Measurements from ENCODE around the gene DAAM2.

The DAAM2 gene

GRCh38 chr6:39852324-39852723 is 60.1 kb downstream of the DAAM2 start:
- H3K36me3 ChIP-seq (ENCODE audit: control insufficient read depth in 1 of 2, insufficient read depth in 2 of 2, low read length in 2 of 2), result no peaks in the 10 kb centered on the region
- H3K9ac ChIP-seq (ENCODE audit: low read depth in 1 of 2, low read length in 2 of 2), result no peak overlapping the region
- H3K4me3 ChIP-seq (ENCODE audit: low read depth in 1 of 2, low read length in 2 of 2), result no peak overlapping the region
- peaks cover 0 to 10% of the 10 kb centered on the region in 2 donors for H3K4me1 ChIP-seq (ENCODE audit: control insufficient read depth in 1 of 2, insufficient read depth in 2 of 2, low read length in 2 of 2)
- no peak overlapping the region for H3K27ac ChIP-seq (ENCODE audit: low read depth, low read length)
- H3K9me3 ChIP-seq (ENCODE audit: control insufficient read depth in 1 of 2, low read length in 2 of 2), result no peaks in the 10 kb centered on the region
- H3K27me3 ChIP-seq (ENCODE audit: control insufficient read depth in 1 of 2, insufficient read depth in 2 of 2, low read length in 2 of 2), result no peaks in the 10 kb centered on the region

- Histone ChIP-seq H3K36me3 (ENCODE audit: control insufficient read depth in 1 of 2, insufficient read depth in 2 of 2, low read length in 2 of 2) (no peaks in the 10 kb centered on the region), H3K4me1 (ENCODE audit: control insufficient read depth in 1 of 2, insufficient read depth in 2 of 2, low read length in 2 of 2) (peaks cover 0 to 10% of the 10 kb centered on the region in 2 donors), H3K27ac (ENCODE audit: low read depth, low read length) (no peak overlapping the region), H3K27me3 (ENCODE audit: control insufficient read depth in 1 of 2, insufficient read depth in 2 of 2, low read length in 2 of 2) (no peaks in the 10 kb centered on the region), H3K9me3 (ENCODE audit: control insufficient read depth in 1 of 2, low read length in 2 of 2) (no peaks in the 10 kb centered on the region), H3K9ac (ENCODE audit: low read depth in 1 of 2, low read length in 2 of 2) (no peak overlapping the region), H3K4me3 (ENCODE audit: low read depth in 1 of 2, low read length in 2 of 2) (no peak overlapping the region)
Observed at GRCh38 chr6:39853604-39854003, 61.4 kb downstream of the DAAM2 start.

- Histone ChIP-seq H3K9ac (ENCODE audit: low read depth in 1 of 2, low read length in 2 of 2) (no peak overlapping the region), H3K4me1 (ENCODE audit: control insufficient read depth in 1 of 2, insufficient read depth in 2 of 2, low read length in 2 of 2) (peaks cover 0 to under 1% of the 10 kb centered on the region in 2 donors), H3K27ac (ENCODE audit: low read depth, low read length) (no peak overlapping the region), H3K27me3 (ENCODE audit: control insufficient read depth in 1 of 2, insufficient read depth in 2 of 2, low read length in 2 of 2) (no peaks in the 10 kb centered on the region), H3K36me3 (ENCODE audit: control insufficient read depth in 1 of 2, insufficient read depth in 2 of 2, low read length in 2 of 2) (no peaks in the 10 kb centered on the region), H3K9me3 (ENCODE audit: control insufficient read depth in 1 of 2, low read length in 2 of 2) (no peaks in the 10 kb centered on the region), H3K4me3 (ENCODE audit: low read depth in 1 of 2, low read length in 2 of 2) (no peak overlapping the region)
Observed at GRCh38 chr6:39855356-39855995, 63.3 kb downstream of the DAAM2 start.

- Histone ChIP-seq H3K27me3 (ENCODE audit: control insufficient read depth in 1 of 2, insufficient read depth in 2 of 2, low read length in 2 of 2) (no peaks in the 10 kb centered on the region), H3K9me3 (ENCODE audit: control insufficient read depth in 1 of 2, low read length in 2 of 2) (no peaks in the 10 kb centered on the region), H3K36me3 (ENCODE audit: control insufficient read depth in 1 of 2, insufficient read depth in 2 of 2, low read length in 2 of 2) (peaks cover 0 to 4% of the 10 kb centered on the region in 2 donors), H3K27ac (ENCODE audit: low read depth, low read length) (no peak overlapping the region), H3K4me1 (ENCODE audit: control insufficient read depth in 1 of 2, insufficient read depth in 2 of 2, low read length in 2 of 2) (no peaks in the 10 kb centered on the region), H3K9ac (ENCODE audit: low read depth in 1 of 2, low read length in 2 of 2) (no peak overlapping the region), H3K4me3 (ENCODE audit: low read depth in 1 of 2, low read length in 2 of 2) (no peak overlapping the region)
Observed at GRCh38 chr6:39859025-39859424, 66.8 kb downstream of the DAAM2 start.

GRCh38 chr6:39861663-39862062 is 69.5 kb downstream of the DAAM2 start:
- no peak overlapping the region for H3K4me3 ChIP-seq (ENCODE audit: low read depth in 1 of 2, low read length in 2 of 2)
- H3K9ac ChIP-seq (ENCODE audit: low read depth in 1 of 2, low read length in 2 of 2), result no peak overlapping the region
- H3K27ac ChIP-seq (ENCODE audit: low read depth, low read length), result no peak overlapping the region
- H3K27me3 ChIP-seq (ENCODE audit: control insufficient read depth in 1 of 2, insufficient read depth in 2 of 2, low read length in 2 of 2), result no peaks in the 10 kb centered on the region
- no peaks in the 10 kb centered on the region for H3K9me3 ChIP-seq (ENCODE audit: control insufficient read depth in 1 of 2, low read length in 2 of 2)
- peaks cover 0 to 4% of the 10 kb centered on the region in 2 donors for H3K36me3 ChIP-seq (ENCODE audit: control insufficient read depth in 1 of 2, insufficient read depth in 2 of 2, low read length in 2 of 2)
- H3K4me1 ChIP-seq (ENCODE audit: control insufficient read depth in 1 of 2, insufficient read depth in 2 of 2, low read length in 2 of 2), result no peaks in the 10 kb centered on the region

GRCh38 chr6:39865011-39865888 is 73.1 kb downstream of the DAAM2 start:
- Histone ChIP-seq H3K9ac (ENCODE audit: low read depth in 1 of 2, low read length in 2 of 2) (no peak overlapping the region), H3K36me3 (ENCODE audit: control insufficient read depth in 1 of 2, insufficient read depth in 2 of 2, low read length in 2 of 2) (peaks cover 0 to 4% of the 10 kb centered on the region in 2 donors), H3K4me3 (ENCODE audit: low read depth in 1 of 2, low read length in 2 of 2) (no peak overlapping the region), H3K27me3 (ENCODE audit: control insufficient read depth in 1 of 2, insufficient read depth in 2 of 2, low read length in 2 of 2) (no peaks in the 10 kb centered on the region), H3K9me3 (ENCODE audit: control insufficient read depth in 1 of 2, low read length in 2 of 2) (no peaks in the 10 kb centered on the region), H3K4me1 (ENCODE audit: control insufficient read depth in 1 of 2, insufficient read depth in 2 of 2, low read length in 2 of 2) (no peaks in the 10 kb centered on the region), H3K27ac (ENCODE audit: low read depth, low read length) (no peak overlapping the region)

- Histone ChIP-seq H3K9me3 (ENCODE audit: control insufficient read depth in 1 of 2, low read length in 2 of 2) (no peaks in the 10 kb centered on the region), H3K4me1 (ENCODE audit: control insufficient read depth in 1 of 2, insufficient read depth in 2 of 2, low read length in 2 of 2) (no peaks in the 10 kb centered on the region), H3K36me3 (ENCODE audit: control insufficient read depth in 1 of 2, insufficient read depth in 2 of 2, low read length in 2 of 2) (no peaks in the 10 kb centered on the region), H3K4me3 (ENCODE audit: low read depth in 1 of 2, low read length in 2 of 2) (no peak overlapping the region), H3K9ac (ENCODE audit: low read depth in 1 of 2, low read length in 2 of 2) (no peak overlapping the region), H3K27me3 (ENCODE audit: control insufficient read depth in 1 of 2, insufficient read depth in 2 of 2, low read length in 2 of 2) (no peaks in the 10 kb centered on the region), H3K27ac (ENCODE audit: low read depth, low read length) (no peak overlapping the region)
Observed at GRCh38 chr6:39867592-39867991, 75.4 kb downstream of the DAAM2 start.

GRCh38 chr6:39870950-39871349 is 78.8 kb downstream of the DAAM2 start:
- H3K36me3 ChIP-seq (ENCODE audit: control insufficient read depth in 1 of 2, insufficient read depth in 2 of 2, low read length in 2 of 2), result peaks cover 0 to 5% of the 10 kb centered on the region in 2 donors
- H3K27me3 ChIP-seq (ENCODE audit: control insufficient read depth in 1 of 2, insufficient read depth in 2 of 2, low read length in 2 of 2), result no peaks in the 10 kb centered on the region
- H3K9ac ChIP-seq (ENCODE audit: low read depth in 1 of 2, low read length in 2 of 2), result no peak overlapping the region
- H3K4me3 ChIP-seq (ENCODE audit: low read depth in 1 of 2, low read length in 2 of 2), result no peak overlapping the region
- H3K9me3 ChIP-seq (ENCODE audit: control insufficient read depth in 1 of 2, low read length in 2 of 2), result no peaks in the 10 kb centered on the region
- no peaks in the 10 kb centered on the region for H3K4me1 ChIP-seq (ENCODE audit: control insufficient read depth in 1 of 2, insufficient read depth in 2 of 2, low read length in 2 of 2)
- no peak overlapping the region for H3K27ac ChIP-seq (ENCODE audit: low read depth, low read length)

- no peaks in the 10 kb centered on the region for H3K4me1 ChIP-seq (ENCODE audit: control insufficient read depth in 1 of 2, insufficient read depth in 2 of 2, low read length in 2 of 2)
- no peak overlapping the region for H3K9ac ChIP-seq (ENCODE audit: low read depth in 1 of 2, low read length in 2 of 2)
- no peak overlapping the region for H3K4me3 ChIP-seq (ENCODE audit: low read depth in 1 of 2, low read length in 2 of 2)
- H3K36me3 ChIP-seq (ENCODE audit: control insufficient read depth in 1 of 2, insufficient read depth in 2 of 2, low read length in 2 of 2), result peaks cover 0 to 9% of the 10 kb centered on the region in 2 donors
- H3K9me3 ChIP-seq (ENCODE audit: control insufficient read depth in 1 of 2, low read length in 2 of 2), result no peaks in the 10 kb centered on the region
- no peak overlapping the region for H3K27ac ChIP-seq (ENCODE audit: low read depth, low read length)
- H3K27me3 ChIP-seq (ENCODE audit: control insufficient read depth in 1 of 2, insufficient read depth in 2 of 2, low read length in 2 of 2), result no peaks in the 10 kb centered on the region
Observed at GRCh38 chr6:39873439-39873838, 81.3 kb downstream of the DAAM2 start.

- no peaks in the 10 kb centered on the region for H3K27me3 ChIP-seq (ENCODE audit: control insufficient read depth in 1 of 2, insufficient read depth in 2 of 2, low read length in 2 of 2)
- peaks cover 0 to 13% of the 10 kb centered on the region in 2 donors for H3K36me3 ChIP-seq (ENCODE audit: control insufficient read depth in 1 of 2, insufficient read depth in 2 of 2, low read length in 2 of 2)
- H3K9ac ChIP-seq (ENCODE audit: low read depth in 1 of 2, low read length in 2 of 2), result no peak overlapping the region
- H3K4me1 ChIP-seq (ENCODE audit: control insufficient read depth in 1 of 2, insufficient read depth in 2 of 2, low read length in 2 of 2), result no peaks in the 10 kb centered on the region
- H3K27ac ChIP-seq (ENCODE audit: low read depth, low read length), result no peak overlapping the region
- H3K4me3 ChIP-seq (ENCODE audit: low read depth in 1 of 2, low read length in 2 of 2), result no peak overlapping the region
- no peaks in the 10 kb centered on the region for H3K9me3 ChIP-seq (ENCODE audit: control insufficient read depth in 1 of 2, low read length in 2 of 2)
Observed at GRCh38 chr6:39876111-39876510, 83.9 kb downstream of the DAAM2 start.
